ENCODE measurements around the gene KIF26B. TPM values are rescaled to one million over a fixed set of nuclear protein-coding genes. Genes with fewer than 3 reads are reported as not detected.

The KIF26B gene
- total and polyA plus RNA-seq, 2 experiments from 2014 or later, result 2.5 to 8.0 TPM

DNA sequence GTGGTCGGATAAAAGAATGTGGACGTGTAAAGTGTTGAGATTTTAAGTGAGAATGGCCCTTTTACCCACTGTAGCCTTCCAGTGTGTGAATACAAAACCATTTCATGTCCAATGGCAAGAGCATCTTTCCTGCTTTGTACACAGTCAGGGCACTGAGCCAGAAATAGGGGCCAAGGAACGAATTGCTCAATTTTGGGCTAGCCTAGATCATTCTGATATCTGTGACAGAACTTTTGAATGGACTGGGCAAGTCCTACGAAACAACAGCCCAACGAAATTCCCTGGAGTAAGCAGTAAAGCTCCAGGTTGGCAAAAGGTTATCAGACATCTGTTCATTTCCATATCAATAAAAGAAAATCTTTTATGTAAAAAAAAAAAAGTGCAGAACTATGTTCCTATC, 5.5 kb downstream of the KIF26B start:
- Histone ChIP-seq H3K27me3 (replicated peaks; ENCODE audit: insufficient read depth) (no peaks in the 10 kb centered on the region), H3K4me1 (ENCODE audit: insufficient read depth) (no peaks in the 10 kb centered on the region), H4K20me1 (ENCODE audit: insufficient read depth) (no peaks in the 10 kb centered on the region), H3K4me2 (ENCODE audit: unreplicated experiment) (no peak overlapping the region), H3K27ac (no peak overlapping the region), H3F3A (ENCODE audit: insufficient read depth) (no peaks in the 10 kb centered on the region), H3K36me3 (ENCODE audit: low read depth) (no peaks in the 10 kb centered on the region), H3K4me3 (no peak overlapping the region), H3K9ac (no peak overlapping the region), H3K9me3 (ENCODE audit: low read depth) (no peaks in the 10 kb centered on the region), H3K9me2 (ENCODE audit: insufficient read depth) (no peaks in the 10 kb centered on the region), H2AFZ (no peak overlapping the region), H3K79me2 (ENCODE audit: insufficient read depth) (peaks cover 23% of the 10 kb centered on the region)
- no peak for TF ChIP-seq EZH2 (IDR thresholded peaks at IDR 0.05; ENCODE audit: insufficient read depth, poor library complexity, severe bottlenecking)
- no peak for TF ChIP-seq EZH2phosphoT487 (IDR thresholded peaks at IDR 0.05; ENCODE audit: insufficient read depth, low read depth)
- in situ Hi-C loops (cut with MboI), result no loop called here
- peak; percentile 16 for DNase-seq
- WGBS, 2 experiments (ENCODE audit: low coverage in 1 of 2, low lambda C conversion rate in 2 of 2, missing lambda C conversion rate in 2 of 2), result 43 to 53% methylated on average over 5 of the region's 5 CpGs

DNA sequence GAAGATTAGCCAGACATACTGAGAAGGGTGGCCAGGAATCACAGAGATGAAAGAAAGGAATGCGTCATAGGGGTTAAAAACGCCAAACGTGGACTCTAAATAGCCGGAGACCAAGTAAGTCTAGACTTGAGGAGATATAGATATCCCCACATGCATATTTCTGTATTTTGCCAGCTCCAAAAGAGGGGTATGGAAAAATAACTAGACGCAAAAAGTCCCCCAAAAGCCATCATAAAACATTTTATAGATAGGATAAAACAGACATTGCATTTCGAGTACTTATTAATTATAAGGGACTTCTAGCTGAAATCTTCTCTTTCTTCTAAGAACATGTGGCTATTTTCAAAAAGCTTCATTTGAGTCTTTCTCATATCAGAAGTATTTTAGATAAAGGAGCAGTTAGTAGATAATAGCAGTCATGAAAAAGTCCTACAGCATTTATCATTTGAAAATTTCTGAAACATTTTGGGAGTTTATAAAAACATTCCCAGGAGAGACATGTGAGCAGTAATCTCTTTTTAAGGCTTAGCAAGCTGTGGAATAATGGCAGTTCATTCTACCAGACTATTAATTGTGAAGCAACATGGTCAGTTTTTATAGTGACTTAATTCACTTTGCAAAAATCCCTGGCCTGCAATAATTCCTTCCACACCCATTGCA, 6.1 kb downstream of the KIF26B start:
- no peak overlapping the region for H3K27ac ChIP-seq
- H3K27me3 ChIP-seq (replicated peaks; ENCODE audit: insufficient read depth), result no peaks in the 10 kb centered on the region
- no peak overlapping the region for H2AFZ ChIP-seq
- WGBS, 2 experiments (ENCODE audit: low coverage in 1 of 2, low lambda C conversion rate in 2 of 2, missing lambda C conversion rate in 2 of 2), result 85 to 90% methylated on average over 6 of the region's 6 CpGs
- no peak overlapping the region for H3K4me3 ChIP-seq
- no peaks in the 10 kb centered on the region for H4K20me1 ChIP-seq (ENCODE audit: insufficient read depth)
- no peak overlapping the region for H3K9ac ChIP-seq
- peaks cover 19% of the 10 kb centered on the region for H3K79me2 ChIP-seq (ENCODE audit: insufficient read depth)
- in situ Hi-C loops (cut with MboI), result no loop called here
- no peaks in the 10 kb centered on the region for H3K4me1 ChIP-seq (ENCODE audit: insufficient read depth)
- no peaks in the 10 kb centered on the region for H3K36me3 ChIP-seq (ENCODE audit: low read depth)
- H3K9me3 ChIP-seq (ENCODE audit: low read depth), result no peaks in the 10 kb centered on the region
- H3K4me2 ChIP-seq (ENCODE audit: unreplicated experiment), result no peak overlapping the region
- H3K9me2 ChIP-seq (ENCODE audit: insufficient read depth), result no peaks in the 10 kb centered on the region
- TF ChIP-seq EZH2phosphoT487 (IDR thresholded peaks at IDR 0.05; ENCODE audit: insufficient read depth, low read depth) (no peak), EZH2 (IDR thresholded peaks at IDR 0.05; ENCODE audit: insufficient read depth, poor library complexity, severe bottlenecking) (no peak)
- no peak for DNase-seq
- H3F3A ChIP-seq (ENCODE audit: insufficient read depth), result no peaks in the 10 kb centered on the region

DNA sequence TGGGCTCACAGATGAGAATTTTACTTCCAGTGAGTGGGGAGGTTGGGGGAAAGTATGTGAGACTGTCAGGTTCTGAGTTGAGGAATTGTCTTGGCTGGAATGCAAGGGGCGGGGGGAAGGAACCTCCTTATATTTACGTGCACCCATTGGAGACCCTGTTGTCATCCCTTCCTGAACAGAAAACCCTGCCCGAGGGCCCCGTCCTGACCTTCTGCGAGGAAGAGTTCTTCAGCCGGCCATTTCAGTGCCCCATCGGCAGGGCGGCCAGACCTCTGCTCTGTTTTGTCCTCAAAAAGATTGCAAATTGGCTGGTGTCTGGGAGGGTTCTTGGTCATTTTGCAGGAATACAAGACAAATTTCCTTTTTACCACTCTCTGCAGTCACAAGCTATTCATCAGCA, 7.1 kb downstream of the KIF26B start:
- Histone ChIP-seq H3K79me2 (ENCODE audit: insufficient read depth) (peaks cover 15% of the 10 kb centered on the region), H3K4me3 (no peak overlapping the region), H3K9me2 (ENCODE audit: insufficient read depth) (no peaks in the 10 kb centered on the region), H3K9me3 (ENCODE audit: low read depth) (no peaks in the 10 kb centered on the region), H4K20me1 (ENCODE audit: insufficient read depth) (no peaks in the 10 kb centered on the region), H2AFZ (no peak overlapping the region), H3K4me1 (ENCODE audit: insufficient read depth) (0 out of 2 replicates have a peak, but pooled peaks cover 3% of the 10 kb centered on the region), H3F3A (ENCODE audit: insufficient read depth) (no peaks in the 10 kb centered on the region), H3K4me2 (ENCODE audit: unreplicated experiment) (no peak overlapping the region), H3K27ac (no peak overlapping the region), H3K27me3 (replicated peaks; ENCODE audit: insufficient read depth) (no peaks in the 10 kb centered on the region), H3K9ac (no peak overlapping the region), H3K36me3 (ENCODE audit: low read depth) (no peaks in the 10 kb centered on the region)
- in situ Hi-C loops (cut with MboI), result no loop called here
- DNase-seq, result no peak
- 89 to 93% methylated on average over 8 of the region's 8 CpGs for WGBS, 2 experiments (ENCODE audit: low coverage in 1 of 2, low lambda C conversion rate in 2 of 2, missing lambda C conversion rate in 2 of 2)
- no peak for TF ChIP-seq EZH2phosphoT487 (IDR thresholded peaks at IDR 0.05; ENCODE audit: insufficient read depth, low read depth)
- TF ChIP-seq EZH2 (IDR thresholded peaks at IDR 0.05; ENCODE audit: insufficient read depth, poor library complexity, severe bottlenecking), result no peak

DNA sequence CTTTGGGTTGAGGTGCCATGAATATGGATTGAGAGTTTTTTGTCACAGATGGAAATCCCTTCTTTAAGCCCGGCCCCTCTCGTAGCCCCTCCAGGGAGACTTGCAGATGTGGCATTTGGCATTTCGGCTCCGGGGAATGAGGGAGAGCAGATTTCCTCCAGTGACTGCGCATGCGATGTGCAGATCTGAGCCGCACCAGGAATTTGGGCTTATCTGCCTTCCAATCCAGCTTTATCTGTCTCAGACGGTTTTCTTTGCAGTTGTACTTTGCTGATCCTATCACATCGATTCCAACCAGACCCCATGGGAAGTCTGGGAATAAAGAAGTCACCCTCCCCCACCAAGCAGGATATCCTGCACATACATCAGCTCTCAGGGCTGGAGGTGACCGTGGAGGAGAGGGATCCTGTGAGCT, 11.7 kb downstream of the KIF26B start:
- Histone ChIP-seq H3K9me3 (ENCODE audit: low read depth) (no peaks in the 10 kb centered on the region), H3K9me2 (ENCODE audit: insufficient read depth) (no peaks in the 10 kb centered on the region), H4K20me1 (ENCODE audit: insufficient read depth) (no peaks in the 10 kb centered on the region), H3K27me3 (replicated peaks; ENCODE audit: insufficient read depth) (no peaks in the 10 kb centered on the region), H3F3A (ENCODE audit: insufficient read depth) (no peaks in the 10 kb centered on the region), H3K27ac (peak overlapping the region; percentile 37), H3K36me3 (ENCODE audit: low read depth) (no peaks in the 10 kb centered on the region), H3K4me2 (ENCODE audit: unreplicated experiment) (peak overlapping the region; percentile 86), H3K9ac (peak overlapping the region; percentile 80), H3K4me1 (ENCODE audit: insufficient read depth) (0 out of 2 replicates have a peak, but pooled peaks cover 6% of the 10 kb centered on the region), H3K4me3 (peak overlapping the region; percentile 74), H2AFZ (peak overlapping the region; percentile 94), H3K79me2 (ENCODE audit: insufficient read depth) (peaks cover 12% of the 10 kb centered on the region)
- in situ Hi-C loops (cut with MboI), result no loop called here
- DNase-seq, result peak; percentile 74
- WGBS, 2 experiments (ENCODE audit: low coverage in 1 of 2, low lambda C conversion rate in 2 of 2, missing lambda C conversion rate in 2 of 2), result 4 to 8% methylated on average over 10 of the region's 10 CpGs
- TF ChIP-seq EZH2phosphoT487 (IDR thresholded peaks at IDR 0.05; ENCODE audit: insufficient read depth, low read depth), result no peak
- TF ChIP-seq EZH2 (IDR thresholded peaks at IDR 0.05; ENCODE audit: insufficient read depth, poor library complexity, severe bottlenecking), result no peak

Measured in GM23248 (cell line).